IMR-90 (cell line): ENCODE results near the gene NPW. TPM values are rescaled to one million over a fixed set of nuclear protein-coding genes. Genes with fewer than 3 reads are reported as not detected.

Source experiments
- ATAC-seq: fragments of 200-7000 bp; cut with Tn5 transposase; 2 replicates; pipeline ENCODE4 v1.9.1; 2020; ENCODE audit warnings: low read depth, mild to moderate bottlenecking, moderate library complexity
- BruUV-seq: library from RNA; stranded (reverse); fragments of 400-500 nt; replicated peaks from 2 replicates; lab custom pipeline; 2021; lab: Mats Ljungman, UMichigan
- CTCF ChIA-PET: fragments of 300-600 bp; formaldehyde crosslinking; extraction: SDS; loops from one replicate; lab custom pipeline; 2021; ENCODE audit warnings: antibody characterized with exemption; lab: Yijun Ruan, JAX
- POLR2A ChIA-PET: fragments of 300-600 bp; sonication (Branson Sonifier 250); formaldehyde crosslinking; loops from one replicate; lab custom pipeline; 2022; ENCODE audit warnings: antibody characterized with exemption; ENCODE audit not compliant: unreplicated experiment; lab: Charles Lee
- DNase-seq: peaks from one replicate; pipeline ENCODE4 v3.0.0; 2013
- H2AFZ ChIP-seq: replicated peaks from 2 replicates; pipeline ENCODE3; 2013; ENCODE audit warnings: low read length, mild to moderate bottlenecking; ENCODE audit not compliant: poor library complexity
- H2AK5ac ChIP-seq: 2 replicates; pipeline ENCODE4 v1.6.1; 2013; ENCODE audit warnings: low read depth, low read length, inconsistent platforms
- H2AK9ac ChIP-seq: replicated peaks from 2 replicates; pipeline ENCODE3; 2013; ENCODE audit warnings: mild to moderate bottlenecking, low read depth, low read length, moderate library complexity; ENCODE audit not compliant: poor library complexity
- H2BK120ac ChIP-seq: 2 replicates; pipeline ENCODE4 v1.6.1; 2013; ENCODE audit warnings: low read depth, low read length, inconsistent platforms
- H2BK15ac ChIP-seq: 3 replicates; pipeline ENCODE4 v1.6.1; 2013; ENCODE audit warnings: low read depth, low read length, inconsistent platforms
- H2BK20ac ChIP-seq: 2 replicates; pipeline ENCODE4 v1.6.1; 2013; ENCODE audit warnings: low read depth, mild to moderate bottlenecking, inconsistent platforms, low read length, moderate library complexity
- H2BK5ac ChIP-seq: 2 replicates; pipeline ENCODE4 v1.6.1; 2013; ENCODE audit warnings: mild to moderate bottlenecking, low read depth, low read length, inconsistent platforms; ENCODE audit not compliant: poor library complexity, severe bottlenecking
- H3K14ac ChIP-seq: replicated peaks from 2 replicates; pipeline ENCODE4 v1.6.1; 2013; ENCODE audit warnings: low read depth, low read length, inconsistent platforms
- H3K18ac ChIP-seq: 2 replicates; pipeline ENCODE4 v1.6.1; 2013; ENCODE audit warnings: low read depth, low read length, control low read depth
- H3K23ac ChIP-seq: 2 replicates; pipeline ENCODE4 v1.6.1; 2013; ENCODE audit warnings: low read depth, low read length, inconsistent platforms
- H3K27ac ChIP-seq: 2 replicates; pipeline ENCODE4 v1.5.1; 2013; ENCODE audit warnings: mild to moderate bottlenecking, control low read depth, low read length; ENCODE audit not compliant: insufficient read depth
- H3K27me3 ChIP-seq: 2 replicates; pipeline ENCODE4 v1.6.1; 2013; ENCODE audit warnings: low read length; ENCODE audit not compliant: control insufficient read depth, insufficient read depth
- H3K36me3 ChIP-seq: 2 replicates; pipeline ENCODE4 v1.6.1; 2013; ENCODE audit warnings: low read length, mixed read lengths; ENCODE audit not compliant: control insufficient read depth, insufficient read depth
- H3K4ac ChIP-seq: 2 replicates; pipeline ENCODE4 v1.6.1; 2013; ENCODE audit warnings: low read depth, low read length, inconsistent platforms
- H3K4me1 ChIP-seq: 2 replicates; pipeline ENCODE4 v1.6.1; 2013; ENCODE audit warnings: low read length, mixed read lengths; ENCODE audit not compliant: control insufficient read depth, insufficient read depth
- H3K4me2 ChIP-seq: 2 replicates; pipeline ENCODE4 v1.6.1; 2013; ENCODE audit warnings: low read depth, mild to moderate bottlenecking, control low read depth, low read length, moderate library complexity
- H3K4me3 ChIP-seq: 2 replicates; pipeline ENCODE4 v1.5.1; 2013; ENCODE audit warnings: low read depth, mild to moderate bottlenecking, control low read depth, low read length, moderate library complexity; ENCODE audit not compliant: insufficient read depth
- H3K56ac ChIP-seq: 2 replicates; pipeline ENCODE4 v1.6.1; 2013; ENCODE audit warnings: low read length, inconsistent platforms; ENCODE audit not compliant: insufficient read depth; ENCODE audit errors: extremely low read depth
- H3K79me1 ChIP-seq, 2 experiments: 2 replicates each; pipeline ENCODE4 v1.6.1; 2013; ENCODE audit warnings: low read length in 2 of 2, inconsistent platforms in 1 of 2, low read depth in 1 of 2
- H3K9ac ChIP-seq: 2 replicates; pipeline ENCODE4 v1.6.1; 2013; ENCODE audit warnings: low read depth, low read length, control low read depth
- H3K9me1 ChIP-seq: 2 replicates; pipeline ENCODE4 v1.6.1; 2013; ENCODE audit warnings: low read length, inconsistent platforms; ENCODE audit not compliant: insufficient read depth
- H3K9me3 ChIP-seq: 2 replicates; pipeline ENCODE4 v1.6.1; 2013; ENCODE audit warnings: low read length; ENCODE audit not compliant: control insufficient read depth, insufficient read depth
- H4K20me1 ChIP-seq: 2 replicates; pipeline ENCODE4 v1.6.1; 2013; ENCODE audit warnings: low read length, inconsistent platforms; ENCODE audit not compliant: insufficient read depth
- H4K5ac ChIP-seq: 2 replicates; pipeline ENCODE4 v1.6.1; 2013; ENCODE audit warnings: mild to moderate bottlenecking, low read depth, low read length, control low read depth
- H4K8ac ChIP-seq, 2 experiments: 2 replicates each; pipeline ENCODE4 v1.6.1; 2013; ENCODE audit warnings: low read depth in 2 of 2, low read length in 2 of 2, control low read depth in 1 of 2, inconsistent platforms in 1 of 2
- H4K91ac ChIP-seq: 2 replicates; pipeline ENCODE4 v1.6.1; 2013; ENCODE audit warnings: low read depth, low read length, inconsistent platforms; ENCODE audit not compliant: insufficient read depth
- BHLHE40 ChIP-seq: fragments of 150-350 bp; IDR thresholded peaks from 2 replicates; pipeline ENCODE4 v1.6.1; 2016; ENCODE audit warnings: mild to moderate bottlenecking, low read depth, low read length
- CEBPB ChIP-seq: IDR thresholded peaks from 2 replicates; pipeline ENCODE4 v1.6.1; 2012; ENCODE audit warnings: low read depth, low read length, improper control_type of control experiment
- CHD1 ChIP-seq: IDR thresholded peaks from 2 replicates; pipeline ENCODE4 v1.6.1; 2012; ENCODE audit warnings: low read depth, low read length, improper control_type of control experiment
- CTCF ChIP-seq: conservative IDR thresholded peaks from 2 replicates; pipeline ENCODE4 v1.5.1; 2012; ENCODE audit warnings: mild to moderate bottlenecking, low read depth, low read length, improper control_type of control experiment
- FOS ChIP-seq: fragments of 150-350 bp; IDR thresholded peaks from 2 replicates; pipeline ENCODE4 v1.6.1; 2016; ENCODE audit warnings: low read depth, low read length
- MAFK ChIP-seq: IDR thresholded peaks from 2 replicates; pipeline ENCODE4 v1.6.1; 2012; ENCODE audit warnings: low read depth, low read length, improper control_type of control experiment
- MAZ ChIP-seq: IDR thresholded peaks from 2 replicates; pipeline ENCODE4 v1.6.1; 2012; ENCODE audit warnings: low read depth, mild to moderate bottlenecking, low read length, improper control_type of control experiment, moderate library complexity, borderline replicate concordance
- MXI1 ChIP-seq: IDR thresholded peaks from 2 replicates; pipeline ENCODE4 v1.6.1; 2012; ENCODE audit warnings: low read depth, mild to moderate bottlenecking, low read length, moderate library complexity, borderline replicate concordance
- NFE2L2 ChIP-seq: fragments of 150-350 bp; IDR thresholded peaks from 2 replicates; pipeline ENCODE4 v1.6.1; 2016; ENCODE audit warnings: low read depth, mild to moderate bottlenecking, low read length
- POLR2A ChIP-seq: IDR thresholded peaks from 2 replicates; pipeline ENCODE4 v1.6.1; 2012; ENCODE audit warnings: mild to moderate bottlenecking, low read depth, low read length
- RAD21 ChIP-seq: IDR thresholded peaks from 2 replicates; pipeline ENCODE4 v1.6.1; 2012; ENCODE audit warnings: low read length, improper control_type of control experiment
- RCOR1 ChIP-seq: IDR thresholded peaks from 2 replicates; pipeline ENCODE4 v1.6.1; 2012; ENCODE audit warnings: mild to moderate bottlenecking, low read length, improper control_type of control experiment; ENCODE audit not compliant: insufficient replicate concordance
- RFX5 ChIP-seq: IDR thresholded peaks from 2 replicates; pipeline ENCODE4 v1.8.0; 2012; ENCODE audit warnings: low read depth, mild to moderate bottlenecking, low read length, moderate library complexity
- SMC3 ChIP-seq: fragments of 150-350 bp; IDR thresholded peaks from 2 replicates; pipeline ENCODE4 v1.6.1; 2016; ENCODE audit warnings: low read depth, mild to moderate bottlenecking, antibody characterized with exemption, low read length, moderate library complexity
- USF2 ChIP-seq: fragments of 150-350 bp; IDR thresholded peaks from 2 replicates; pipeline ENCODE4 v1.6.1; 2017; ENCODE audit warnings: mild to moderate bottlenecking, antibody characterized with exemption, low read length, low read depth
- WGBS, 2 experiments: methylation state at CpG; one replicate each; pipeline versions ENCODE4 v1.1.5 to v1.1.7; 2013; ENCODE audit warnings: missing lambda C conversion rate in 2 of 2; ENCODE audit not compliant: insufficient read length in 1 of 2; ENCODE audit errors: extremely low coverage in 2 of 2; 5-methylcytosine and 5-hydroxymethylcytosine counted together
- dilution Hi-C: fragments of 300-500 bp; cut with HindIII; formaldehyde crosslinking; loops from one replicate; pipeline ENCODE4 v1.14.3; 2018; ENCODE audit warnings: low sequenced_read_pairs; ENCODE audit not compliant: unreplicated experiment
- in situ Hi-C: fragments of 300-500 bp; cut with MboI; formaldehyde crosslinking; loops from 3 replicates; pipeline ENCODE4 v1.14.3; 2019; ENCODE audit warnings: low sequenced_read_pairs, inconsistent platforms, mixed read lengths
- intact Hi-C: fragments of 100-400 bp; cut with micrococcal nuclease; formaldehyde crosslinking; loops from 2 replicates; pipeline ENCODE4 v1.10.0; 2022
- polyA plus RNA-seq, 3 experiments: library from polyadenylated mRNA; depleted of rRNA; stranded (reverse); fragments of >200 nt; gene quantifications; 2 replicates each; pipeline ENCODE4 v1.2.3, GENCODE V29; 2012; ENCODE audit warnings: low replicate concordance in 1 of 3
- total RNA-seq: library from RNA; depleted of rRNA; stranded (reverse); fragments of >200 nt; gene quantifications from 2 replicates; pipeline ENCODE4 v1.2.3, GENCODE V29; 2012
- TF ChIP-seq, protein P1 (sequence below): fragments of 150-350 bp; IDR thresholded peaks from 2 replicates; pipeline ENCODE4 v1.6.1; 2016; ENCODE audit warnings: low read depth, mild to moderate bottlenecking, low read length, moderate library complexity, borderline replicate concordance

Gene NPW
- total and polyA plus RNA-seq, 2 of the 4 experiments (the other 2 are of a cell fraction), result 0.18 to 2.0 TPM

GRCh38 chr16:1998360-1998835 lies 21.2 kb upstream of the NPW start:
- 96% methylated on average over 22 of the region's 27 CpGs; no CpG with 5 or more reads in 1 of the 2 experiments for WGBS, 2 experiments
- dilution Hi-C loops (no loop called here), in situ Hi-C loops (no loop called here), intact Hi-C loops (no loop called here)
- Histone ChIP-seq H4K5ac (no peak overlapping the region; the same call in 1 of the 2 replicates), H3K56ac (no peak overlapping the region), H3K9ac (no peak overlapping the region), H4K91ac (no peak overlapping the region), H3K27me3 (no peaks in the 10 kb centered on the region), H4K20me1 (peaks cover 33% of the 10 kb centered on the region), H2AK9ac (no peak overlapping the region), H2AFZ (no peak overlapping the region), H3K23ac (no peak overlapping the region), H3K4me1 (peaks cover 20% of the 10 kb centered on the region), H3K9me3 (no peaks in the 10 kb centered on the region), H3K4ac (peak overlapping the region; percentile 85), H2BK5ac (peak overlapping the region; percentile 96), H3K79me1 (peaks cover 5 to 55% of the 10 kb centered on the region in 2 experiments), H3K18ac (no peak overlapping the region), H3K4me3 (no peak overlapping the region), H4K8ac (no peak overlapping the region), H2BK20ac (no peak overlapping the region), H3K27ac (peak overlapping the region; percentile 88; the same call in 1 of the 2 replicates), H3K36me3 (peaks cover 52% of the 10 kb centered on the region), H2BK15ac (no peak overlapping the region), H3K4me2 (no peak overlapping the region), H2BK120ac (peak overlapping the region; percentile 76), H3K14ac (no peak overlapping the region; the same call in 1 of the 2 replicates), H2AK5ac (peak overlapping the region; percentile 85; the same call in 1 of the 2 replicates), H3K9me1 (peaks cover 26% of the 10 kb centered on the region)
- POLR2A ChIA-PET, result no interaction called here
- TF ChIP-seq CHD1 (no peak), MAFK (no peak), NFE2L2 (no peak), CTCF (no peak), USF2 (no peak), SMC3 (no peak), FOS (no peak), POLR2A (no peak), MXI1 (no peak), RFX5 (no peak), RAD21 (no peak), MAZ (no peak), RCOR1 (no peak), BHLHE40 (no peak), CEBPB (no peak)
- TF ChIP-seq, protein P1, sequence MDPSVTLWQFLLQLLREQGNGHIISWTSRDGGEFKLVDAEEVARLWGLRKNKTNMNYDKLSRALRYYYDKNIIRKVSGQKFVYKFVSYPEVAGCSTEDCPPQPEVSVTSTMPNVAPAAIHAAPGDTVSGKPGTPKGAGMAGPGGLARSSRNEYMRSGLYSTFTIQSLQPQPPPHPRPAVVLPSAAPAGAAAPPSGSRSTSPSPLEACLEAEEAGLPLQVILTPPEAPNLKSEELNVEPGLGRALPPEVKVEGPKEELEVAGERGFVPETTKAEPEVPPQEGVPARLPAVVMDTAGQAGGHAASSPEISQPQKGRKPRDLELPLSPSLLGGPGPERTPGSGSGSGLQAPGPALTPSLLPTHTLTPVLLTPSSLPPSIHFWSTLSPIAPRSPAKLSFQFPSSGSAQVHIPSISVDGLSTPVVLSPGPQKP, result no peak
- DNase-seq (no peak), ATAC-seq (no peak)
- CTCF ChIA-PET, result no interaction called here
- no TSS peak for BruUV-seq
